Progenitor cell of endocrine pancreas (in vitro differentiated cells): ENCODE results near the gene ACAP2. TPM values are rescaled to one million over a fixed set of nuclear protein-coding genes. Genes with fewer than 3 reads are reported as not detected.

Source experiments
- DNase-seq: peaks from one replicate; pipeline ENCODE4 v3.0.0; 2021; ENCODE audit warnings: low spot score; ENCODE audit not compliant: unreplicated experiment
- H3K27ac Mint-ChIP-seq: 2 replicates; pipeline ENCODE4 v1.8.0; 2021; ENCODE audit warnings: mild to moderate bottlenecking, moderate library complexity, mixed read lengths
- H3K27me3 Mint-ChIP-seq: 2 replicates; pipeline ENCODE4 v1.8.0; 2021; ENCODE audit warnings: mixed read lengths
- H3K36me3 Mint-ChIP-seq: 2 replicates; pipeline ENCODE4 v1.8.0; 2022; ENCODE audit warnings: mixed read lengths; ENCODE audit not compliant: insufficient read depth
- H3K4me1 Mint-ChIP-seq: 2 replicates; pipeline ENCODE4 v1.8.0; 2021; ENCODE audit warnings: low read depth, mixed read lengths
- H3K4me3 Mint-ChIP-seq: 2 replicates; pipeline ENCODE4 v1.8.0; 2021; ENCODE audit warnings: low read depth, mild to moderate bottlenecking, moderate library complexity, mixed read lengths
- H3K9me3 Mint-ChIP-seq: 2 replicates; pipeline ENCODE4 v1.8.0; 2021; ENCODE audit warnings: low read depth, mixed read lengths
- CTCF ChIP-seq: fragments of 200-600 bp; sonication (generic); IDR thresholded peaks from one replicate; pipeline ENCODE4 v1.5.0; 2021; ENCODE audit warnings: antibody characterized with exemption, mild to moderate bottlenecking; ENCODE audit not compliant: unreplicated experiment
- total RNA-seq: library from RNA; stranded (reverse); gene quantifications from 2 replicates; pipeline ENCODE4 v1.2.1, GENCODE V29; 2021

The ACAP2 gene
- total RNA-seq, 1 donor from 2014 or later: 34.2 TPM

GRCh38 chr3:195443391-195443989 lies 670 bp upstream of the ACAP2 start:
- Mint-ChIP-seq H3K27ac (no peak overlapping the region), H3K9me3 (no peaks in the 10 kb centered on the region), H3K36me3 (no peaks in the 10 kb centered on the region), H3K4me3 (peak overlapping the region; percentile 38), H3K27me3 (no peaks in the 10 kb centered on the region), H3K4me1 (peaks cover 14% of the 10 kb centered on the region)
- no peak for TF ChIP-seq CTCF
- DNase-seq: no peak

- Mint-ChIP-seq H3K36me3 (no peaks in the 10 kb centered on the region), H3K27ac (peak overlapping the region; percentile 93), H3K9me3 (no peaks in the 10 kb centered on the region), H3K4me3 (peak overlapping the region; percentile 89), H3K27me3 (no peaks in the 10 kb centered on the region), H3K4me1 (peaks cover 14% of the 10 kb centered on the region)
- DNase-seq: peak; percentile 14
- no peak for TF ChIP-seq CTCF
These were observed 738 bp downstream of the ACAP2 start for GRCh38 chr3:195441992-195442572.

- DNase-seq: no peak
- Mint-ChIP-seq H3K4me1 (peaks cover 14% of the 10 kb centered on the region), H3K4me3 (peak overlapping the region; percentile 89), H3K27me3 (no peaks in the 10 kb centered on the region), H3K36me3 (no peaks in the 10 kb centered on the region), H3K27ac (peak overlapping the region; percentile 93), H3K9me3 (no peaks in the 10 kb centered on the region)
- TF ChIP-seq CTCF: no peak
These were observed 1.3 kb downstream of the ACAP2 start for GRCh38 chr3:195441476-195441991.

- H3K36me3 Mint-ChIP-seq: no peaks in the 10 kb centered on the region
- no peaks in the 10 kb centered on the region for H3K9me3 Mint-ChIP-seq
- peaks cover 14% of the 10 kb centered on the region for H3K4me1 Mint-ChIP-seq
- no peaks in the 10 kb centered on the region for H3K27me3 Mint-ChIP-seq
- H3K27ac Mint-ChIP-seq: no peak overlapping the region
- no peak for DNase-seq
- H3K4me3 Mint-ChIP-seq: peak overlapping the region; percentile 89
- TF ChIP-seq CTCF: no peak
These were observed 1.8 kb downstream of the ACAP2 start for GRCh38 chr3:195441051-195441450.

- Mint-ChIP-seq H3K4me3 (peak overlapping the region; percentile 26), H3K9me3 (no peaks in the 10 kb centered on the region), H3K27me3 (no peaks in the 10 kb centered on the region), H3K27ac (no peak overlapping the region), H3K4me1 (peaks cover 14% of the 10 kb centered on the region), H3K36me3 (no peaks in the 10 kb centered on the region)
- TF ChIP-seq CTCF: no peak
- no peak for DNase-seq
These were observed 2.4 kb downstream of the ACAP2 start for GRCh38 chr3:195440379-195440778.
